ENCODE results near the gene MAB21L3. TPM values are rescaled to one million over a fixed set of nuclear protein-coding genes. Genes with fewer than 3 reads are reported as not detected.

MAB21L3 gene
- total RNA-seq, 1 experiment from 2014 or later: 0.21 TPM

DNA sequence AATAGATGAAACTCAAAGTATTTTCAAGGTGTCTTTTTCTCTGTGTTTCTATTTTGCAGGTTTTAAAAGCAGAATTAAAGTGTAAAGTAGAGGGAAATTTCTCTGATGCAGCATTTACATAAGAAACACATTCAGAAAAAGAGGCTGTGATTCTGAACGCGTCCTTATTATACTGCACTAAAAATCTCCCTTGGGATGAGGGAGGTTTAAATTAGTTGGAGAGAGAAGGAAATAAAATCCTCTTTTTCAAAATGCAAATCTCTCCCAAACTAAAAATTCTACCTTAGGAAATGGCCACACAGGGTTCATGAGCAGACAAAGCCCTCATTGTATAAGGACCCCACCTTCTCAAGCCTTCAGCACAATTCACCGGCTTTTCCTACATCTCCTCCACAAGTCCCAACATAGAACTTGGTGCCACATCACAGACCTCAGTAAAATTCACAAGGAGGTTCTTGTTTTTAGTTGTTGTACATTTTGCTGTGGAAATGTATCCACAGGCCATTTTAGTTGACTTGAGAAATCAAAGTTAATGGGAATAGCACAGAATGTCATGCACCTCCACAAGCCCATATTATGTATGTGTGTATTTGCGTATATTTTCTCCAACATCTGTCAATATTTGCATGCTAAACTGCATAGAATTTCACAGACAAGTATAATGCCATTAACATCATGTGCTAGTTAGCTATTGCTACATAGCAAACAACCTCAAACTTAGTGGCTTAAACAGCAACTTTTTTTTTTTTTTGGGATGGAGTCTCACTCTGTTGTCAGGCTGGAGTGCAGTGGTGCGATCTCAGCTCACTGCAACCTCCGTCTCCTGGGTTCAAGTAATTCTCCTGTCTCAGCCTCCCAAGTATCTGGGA lies 59.8 kb downstream of the MAB21L3 start:
- Mint-ChIP-seq H3K9me3 (ENCODE audit: low read depth, unreplicated experiment) (no peaks in the 10 kb centered on the region), H3K27me3 (ENCODE audit: unreplicated experiment) (no peaks in the 10 kb centered on the region), H3K27ac (ENCODE audit: unreplicated experiment) (no peak overlapping the region), H3K4me3 (ENCODE audit: low read depth, unreplicated experiment) (no peak overlapping the region), H3K4me1 (ENCODE audit: low read depth, unreplicated experiment) (peaks cover 14% of the 10 kb centered on the region), H3K36me3 (ENCODE audit: insufficient read depth, unreplicated experiment) (peaks cover 10% of the 10 kb centered on the region)
- BruUV-seq (replicated peaks): no TSS peak
- CTCF ChIA-PET: no interaction called here
- TF ChIP-seq, protein P1, sequence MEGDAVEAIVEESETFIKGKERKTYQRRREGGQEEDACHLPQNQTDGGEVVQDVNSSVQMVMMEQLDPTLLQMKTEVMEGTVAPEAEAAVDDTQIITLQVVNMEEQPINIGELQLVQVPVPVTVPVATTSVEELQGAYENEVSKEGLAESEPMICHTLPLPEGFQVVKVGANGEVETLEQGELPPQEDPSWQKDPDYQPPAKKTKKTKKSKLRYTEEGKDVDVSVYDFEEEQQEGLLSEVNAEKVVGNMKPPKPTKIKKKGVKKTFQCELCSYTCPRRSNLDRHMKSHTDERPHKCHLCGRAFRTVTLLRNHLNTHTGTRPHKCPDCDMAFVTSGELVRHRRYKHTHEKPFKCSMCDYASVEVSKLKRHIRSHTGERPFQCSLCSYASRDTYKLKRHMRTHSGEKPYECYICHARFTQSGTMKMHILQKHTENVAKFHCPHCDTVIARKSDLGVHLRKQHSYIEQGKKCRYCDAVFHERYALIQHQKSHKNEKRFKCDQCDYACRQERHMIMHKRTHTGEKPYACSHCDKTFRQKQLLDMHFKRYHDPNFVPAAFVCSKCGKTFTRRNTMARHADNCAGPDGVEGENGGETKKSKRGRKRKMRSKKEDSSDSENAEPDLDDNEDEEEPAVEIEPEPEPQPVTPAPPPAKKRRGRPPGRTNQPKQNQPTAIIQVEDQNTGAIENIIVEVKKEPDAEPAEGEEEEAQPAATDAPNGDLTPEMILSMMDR (IDR thresholded peaks at IDR 0.05; ENCODE audit: unreplicated experiment): no peak
- no peak for DNase-seq
- intact Hi-C loops (cut with micrococcal nuclease; ENCODE audit: unreplicated experiment): no loop called here

DNA sequence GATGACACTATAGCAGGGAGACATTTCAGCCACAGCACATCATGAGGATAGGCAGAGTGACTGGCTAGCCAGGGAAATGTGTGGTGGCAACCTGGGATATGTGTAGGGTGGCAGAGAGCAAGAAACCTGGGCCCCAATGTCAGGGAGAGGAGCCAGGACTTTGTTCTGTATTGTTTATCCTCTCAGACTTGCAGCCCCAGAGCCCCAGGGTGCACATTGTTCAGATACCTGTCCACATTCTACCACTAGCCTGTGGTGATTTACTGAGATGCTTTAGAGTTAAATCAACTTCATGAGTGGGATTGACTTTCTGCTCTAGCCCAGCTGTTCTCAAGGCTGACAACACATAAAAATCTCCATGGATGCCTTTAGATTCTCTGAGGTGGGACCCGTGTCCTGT lies 61.5 kb downstream of the MAB21L3 start:
- Mint-ChIP-seq H3K36me3 (ENCODE audit: insufficient read depth, unreplicated experiment) (peaks cover 9% of the 10 kb centered on the region), H3K4me3 (ENCODE audit: low read depth, unreplicated experiment) (no peak overlapping the region), H3K9me3 (ENCODE audit: low read depth, unreplicated experiment) (no peaks in the 10 kb centered on the region), H3K27ac (ENCODE audit: unreplicated experiment) (no peak overlapping the region), H3K4me1 (ENCODE audit: low read depth, unreplicated experiment) (peaks cover 14% of the 10 kb centered on the region), H3K27me3 (ENCODE audit: unreplicated experiment) (no peaks in the 10 kb centered on the region)
- CTCF ChIA-PET: interaction anchor here (0.5 kb wide), 1 partner anchor 61 kb away, joined by 3 read pairs; the partner anchor contains the start of gene MAB21L3
- intact Hi-C loops (cut with micrococcal nuclease; ENCODE audit: unreplicated experiment): no loop called here
- no TSS peak for BruUV-seq (replicated peaks)
- TF ChIP-seq, protein P1 (IDR thresholded peaks at IDR 0.05; ENCODE audit: unreplicated experiment): no peak
- DNase-seq: no peak

DNA sequence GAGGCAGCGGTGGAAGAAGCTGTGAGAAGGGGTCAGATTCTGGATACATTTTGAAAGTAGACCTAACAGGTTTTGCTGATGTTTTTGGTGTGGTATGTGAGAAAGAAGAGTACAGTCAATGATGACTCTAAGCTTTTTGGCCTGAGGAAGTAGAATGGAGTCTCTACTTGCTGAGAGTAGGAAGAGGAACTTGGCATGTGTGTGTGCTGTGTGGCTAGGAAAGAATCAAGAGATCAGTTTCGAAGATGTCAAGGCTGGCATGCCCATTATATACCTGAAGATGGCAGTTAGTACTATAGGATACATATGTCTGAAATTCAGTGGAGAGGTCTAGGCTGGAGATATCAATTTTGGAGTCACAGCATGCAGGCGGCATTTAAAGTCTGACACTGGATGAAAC lies 64.4 kb downstream of the MAB21L3 start:
- peaks cover 6% of the 10 kb centered on the region for H3K4me1 Mint-ChIP-seq (ENCODE audit: low read depth, unreplicated experiment)
- TF ChIP-seq, protein P1 (IDR thresholded peaks at IDR 0.05; ENCODE audit: unreplicated experiment): no peak
- H3K27me3 Mint-ChIP-seq (ENCODE audit: unreplicated experiment): no peaks in the 10 kb centered on the region
- BruUV-seq (replicated peaks): no TSS peak
- no peak overlapping the region for H3K27ac Mint-ChIP-seq (ENCODE audit: unreplicated experiment)
- H3K4me3 Mint-ChIP-seq (ENCODE audit: low read depth, unreplicated experiment): no peak overlapping the region
- no peaks in the 10 kb centered on the region for H3K9me3 Mint-ChIP-seq (ENCODE audit: low read depth, unreplicated experiment)
- CTCF ChIA-PET: no interaction called here
- intact Hi-C loops (cut with micrococcal nuclease; ENCODE audit: unreplicated experiment): no loop called here
- no peaks in the 10 kb centered on the region for H3K36me3 Mint-ChIP-seq (ENCODE audit: insufficient read depth, unreplicated experiment)
- DNase-seq: no peak

DNA sequence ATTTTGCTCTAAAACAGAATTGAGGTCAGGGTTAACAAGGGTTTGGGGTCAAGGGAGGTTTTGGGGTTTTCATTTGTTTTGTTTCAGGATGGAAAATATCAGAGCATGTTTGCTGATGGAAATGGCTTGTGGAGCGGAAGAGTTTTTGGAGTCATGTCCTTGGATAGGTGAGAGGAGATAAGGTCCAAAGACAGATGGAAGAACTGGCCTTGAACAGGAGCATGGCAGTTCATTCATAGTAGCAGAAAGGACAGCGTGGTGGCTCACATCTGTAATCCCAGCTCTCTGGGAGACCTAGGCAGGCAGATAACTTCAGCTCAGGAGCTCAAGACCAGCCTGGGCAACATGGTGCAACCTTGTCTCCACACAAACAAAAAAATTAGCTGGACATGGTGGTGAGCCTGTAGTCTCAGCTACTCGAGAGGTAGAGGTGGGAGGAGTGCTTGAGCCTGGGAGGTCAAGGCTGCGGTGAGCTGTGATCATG lies 65.1 kb downstream of the MAB21L3 start:
- Mint-ChIP-seq H3K27ac (ENCODE audit: unreplicated experiment) (no peak overlapping the region), H3K4me3 (ENCODE audit: low read depth, unreplicated experiment) (no peak overlapping the region), H3K36me3 (ENCODE audit: insufficient read depth, unreplicated experiment) (no peaks in the 10 kb centered on the region), H3K27me3 (ENCODE audit: unreplicated experiment) (no peaks in the 10 kb centered on the region), H3K9me3 (ENCODE audit: low read depth, unreplicated experiment) (no peaks in the 10 kb centered on the region), H3K4me1 (ENCODE audit: low read depth, unreplicated experiment) (no peaks in the 10 kb centered on the region)
- CTCF ChIA-PET: no interaction called here
- TF ChIP-seq, protein P1 (IDR thresholded peaks at IDR 0.05; ENCODE audit: unreplicated experiment): no peak
- no peak for DNase-seq
- intact Hi-C loops (cut with micrococcal nuclease; ENCODE audit: unreplicated experiment): no loop called here
- no TSS peak for BruUV-seq (replicated peaks)

Data from Calu3 (cell line).